DMS53 treated with DMSO at 0.1 percent for 48 hours (cell line): ENCODE data around the gene BATF2.
"Not testable (repeated sequence)": the region's sequence is repeated elsewhere in the genome, so short reads cannot be mapped to it uniquely, and the experiment has no call there.

Source experiments
- DNase-seq: peaks from one replicate; lab custom pipeline; 2025; ENCODE audit not compliant: unreplicated experiment; lab: John Stamatoyannopoulos, UW

BATF2 gene, protein sequence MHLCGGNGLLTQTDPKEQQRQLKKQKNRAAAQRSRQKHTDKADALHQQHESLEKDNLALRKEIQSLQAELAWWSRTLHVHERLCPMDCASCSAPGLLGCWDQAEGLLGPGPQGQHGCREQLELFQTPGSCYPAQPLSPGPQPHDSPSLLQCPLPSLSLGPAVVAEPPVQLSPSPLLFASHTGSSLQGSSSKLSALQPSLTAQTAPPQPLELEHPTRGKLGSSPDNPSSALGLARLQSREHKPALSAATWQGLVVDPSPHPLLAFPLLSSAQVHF

DNA sequence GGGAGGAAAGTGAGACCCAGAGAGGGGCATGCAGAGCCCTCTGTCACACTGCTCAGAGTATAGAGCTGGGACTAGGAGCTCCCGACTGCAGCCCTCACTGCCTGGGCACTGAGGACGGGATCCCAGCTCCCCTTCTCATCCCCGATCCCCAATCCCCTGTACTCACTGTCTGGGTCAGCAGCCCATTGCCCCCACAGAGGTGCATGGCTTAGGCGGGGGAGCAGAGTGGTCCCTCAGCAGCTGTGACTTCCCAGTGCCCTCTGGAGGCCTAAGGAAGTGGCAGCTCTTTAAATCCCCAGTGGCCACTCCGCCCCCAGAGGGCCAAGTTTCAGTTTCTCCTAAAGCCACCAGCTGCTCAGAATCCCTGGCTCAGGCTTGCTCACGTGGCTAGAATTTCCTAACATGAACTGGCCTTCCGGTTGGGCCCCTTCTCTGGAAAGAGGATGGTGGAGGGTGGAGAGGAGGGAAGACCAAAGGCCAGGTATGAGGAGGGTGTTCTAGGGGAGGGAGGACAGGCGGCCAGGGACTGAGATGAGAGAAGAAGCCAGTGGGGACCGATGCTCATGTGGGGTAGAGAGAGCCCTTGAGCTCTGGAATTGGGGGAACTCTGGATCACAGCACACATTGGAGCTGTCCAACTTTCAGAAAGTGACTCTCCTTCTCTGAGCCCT, at the start of gene BATF2:
TSS of gene BATF2 (minus strand) at position 262 of the 671 bp plus-strand sequence. CDS start at position 205, 57 bp downstream.
- DNase-seq, result peak; percentile 78

DNA sequence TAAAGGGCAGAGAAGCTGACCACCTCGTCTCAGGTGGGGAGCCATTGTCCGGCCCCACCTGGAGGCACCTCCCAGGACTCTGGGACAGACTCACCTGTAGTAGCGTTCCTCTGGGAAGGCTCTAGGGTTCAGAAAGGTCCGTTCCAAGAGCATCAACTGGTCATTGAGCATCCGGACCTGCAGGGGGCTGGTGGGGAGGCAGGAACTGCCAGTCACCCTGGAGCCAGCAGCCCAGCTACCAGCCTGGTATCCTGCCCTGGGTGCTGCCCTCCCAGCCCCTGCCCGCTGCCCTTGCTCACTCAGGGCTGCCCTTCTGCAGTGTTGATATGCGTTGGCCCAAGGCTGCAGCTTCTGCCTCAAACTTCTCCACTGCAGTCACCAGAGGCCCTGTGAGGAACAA, 49.0 kb upstream of the BATF2 start:
- DNase-seq, result no peak

DNA sequence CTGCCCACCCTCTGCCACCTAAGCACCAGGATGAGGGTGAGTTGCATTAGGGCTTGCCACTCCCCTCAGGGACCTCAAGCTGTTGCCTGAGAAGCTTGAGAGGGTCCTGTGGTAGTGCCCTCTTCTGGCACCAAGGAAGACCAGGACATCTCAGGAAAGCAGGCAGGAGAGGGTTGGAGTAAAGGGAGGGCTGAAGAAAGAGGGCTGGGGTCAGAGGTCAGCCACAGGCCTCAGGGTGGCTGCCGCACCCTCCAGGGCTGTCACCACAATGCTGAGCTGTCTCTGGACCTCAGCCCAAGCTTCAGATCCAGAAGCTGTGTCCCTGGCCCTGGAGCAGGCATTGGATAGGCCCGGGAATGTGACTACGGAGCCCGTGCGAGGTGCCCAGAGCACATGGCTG, 48.3 kb upstream of the BATF2 start:
- no peak for DNase-seq

DNA sequence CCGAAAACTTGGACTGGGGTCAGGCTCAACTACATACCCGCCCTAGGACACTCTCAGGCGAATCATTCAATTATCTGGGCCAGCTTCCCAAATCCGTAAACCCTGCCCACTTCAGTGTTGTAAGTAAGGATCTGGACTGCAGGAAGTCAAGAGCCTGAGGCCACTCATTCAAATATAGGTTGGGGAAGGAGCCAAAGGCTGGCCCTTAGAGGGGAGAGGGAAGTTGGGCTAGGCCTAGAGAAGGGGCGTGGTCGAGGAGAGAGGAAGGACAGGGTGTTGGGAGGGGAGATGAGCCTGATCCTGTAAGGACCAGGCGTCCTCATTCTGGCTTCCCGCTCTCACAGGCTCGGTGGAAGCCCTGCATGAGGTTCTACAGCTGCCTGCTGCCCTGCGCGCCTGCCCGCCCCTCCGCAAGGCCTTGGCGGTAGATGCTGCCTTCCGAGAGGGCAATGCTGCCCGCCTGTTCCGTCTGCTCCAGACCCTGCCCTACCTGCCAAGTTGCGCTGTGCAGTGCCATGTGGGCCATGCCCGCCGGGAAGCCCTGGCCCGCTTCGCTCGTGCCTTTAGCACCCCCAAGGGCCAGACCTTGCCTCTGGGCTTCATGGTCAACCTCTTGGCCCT, 47.2 kb upstream of the BATF2 start:
- DNase-seq, result no peak

DNA sequence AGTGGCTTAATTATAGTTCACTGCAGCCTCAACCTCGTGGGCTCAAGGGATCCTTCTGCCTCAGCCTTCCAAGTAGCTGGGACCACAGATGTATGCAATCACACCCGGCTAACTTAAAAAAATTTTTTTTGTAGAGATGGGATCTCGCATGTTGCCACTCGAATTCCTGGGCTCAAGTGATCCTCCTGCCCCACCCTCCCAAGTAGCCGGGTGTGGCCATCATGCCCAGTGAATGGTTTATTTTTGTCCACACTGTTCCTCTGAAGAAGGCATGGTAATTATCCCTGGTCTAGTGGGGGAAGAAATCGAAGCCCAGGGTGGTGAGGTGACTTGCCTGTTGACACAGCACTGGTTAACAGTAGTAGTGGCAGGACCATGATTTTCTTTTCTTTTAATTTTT, 46.1 kb upstream of the BATF2 start:
- no peak for DNase-seq

DNA sequence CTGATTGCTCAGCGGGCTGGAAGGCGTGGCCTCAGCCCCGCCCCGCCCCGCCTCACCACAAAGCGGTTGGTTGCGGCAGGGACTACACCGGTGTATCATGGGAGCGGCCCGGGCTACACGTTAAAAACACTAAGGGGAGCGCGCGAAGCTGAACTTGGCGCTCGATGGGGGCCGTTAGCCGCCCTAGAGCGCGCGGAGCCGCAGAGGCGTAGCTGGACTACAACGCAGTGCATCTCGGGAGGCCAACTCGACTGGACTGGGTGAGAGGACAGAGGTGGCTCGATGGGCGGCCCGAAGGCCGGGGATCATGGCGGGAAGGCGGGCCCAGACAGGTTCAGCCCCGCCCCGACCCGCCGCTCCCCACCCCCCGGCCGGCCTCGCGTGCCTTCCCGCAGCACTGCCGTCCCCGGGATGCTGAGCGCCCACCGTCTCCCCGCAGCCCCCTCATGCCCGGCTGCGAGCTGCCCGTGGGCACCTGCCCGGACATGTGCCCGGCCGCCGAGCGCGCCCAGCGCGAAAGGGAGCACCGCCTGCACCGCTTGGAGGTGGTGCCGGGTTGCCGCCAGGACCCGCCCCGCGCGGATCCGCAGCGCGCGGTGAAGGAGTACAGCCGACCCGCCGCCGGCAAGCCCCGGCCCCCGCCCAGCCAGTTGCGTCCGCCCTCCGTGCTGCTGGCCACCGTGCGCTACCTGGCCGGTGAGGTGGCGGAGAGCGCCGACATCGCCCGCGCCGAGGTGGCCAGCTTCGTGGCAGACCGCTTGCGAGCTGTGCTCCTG, 44.3 kb upstream of the BATF2 start, which contains the start of gene SAC3D1:
TSS of gene SAC3D1 (plus strand) at position 364 of the 776 bp plus-strand sequence. CDS start at position 447, 83 bp downstream.
- peak; percentile 92 for DNase-seq

DNA sequence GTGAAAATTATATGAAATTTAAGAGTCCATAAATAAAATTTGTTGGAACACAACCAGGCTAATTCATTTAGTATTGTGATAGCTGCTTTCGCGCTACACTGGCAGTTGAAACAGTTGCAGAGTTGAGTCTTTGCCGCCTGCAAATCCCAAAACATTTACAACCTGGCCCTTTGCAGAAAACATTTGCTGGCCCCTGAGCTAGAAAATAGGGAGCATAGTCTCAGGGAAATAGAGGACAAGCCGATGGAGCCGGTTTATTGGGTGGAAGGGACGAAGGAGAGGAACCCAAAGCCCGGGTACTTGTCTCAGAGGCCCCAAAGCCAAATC, 43.7 kb upstream of the BATF2 start:
- no peak for DNase-seq

DNA sequence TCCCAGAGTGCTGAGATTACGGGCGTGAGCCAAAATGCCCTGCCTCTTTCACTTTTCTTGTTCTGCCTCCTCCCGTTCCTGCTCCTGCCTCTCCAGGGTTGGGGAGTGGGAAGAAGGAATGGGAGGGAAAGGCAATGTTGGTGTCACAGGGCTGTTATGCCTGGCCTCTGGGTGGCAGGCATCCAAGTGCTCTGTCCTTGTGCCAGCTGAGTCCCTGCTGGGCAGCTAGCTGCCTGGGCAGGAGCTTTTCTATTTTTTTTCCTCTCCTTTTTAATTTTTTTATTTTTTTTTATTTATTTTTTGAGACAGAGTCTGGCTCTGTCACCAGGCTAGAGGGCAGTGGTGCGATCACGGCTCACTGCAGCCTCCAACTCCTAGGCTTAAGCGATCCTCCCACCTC, 40.2 kb upstream of the BATF2 start:
- DNase-seq, result no peak

DNA sequence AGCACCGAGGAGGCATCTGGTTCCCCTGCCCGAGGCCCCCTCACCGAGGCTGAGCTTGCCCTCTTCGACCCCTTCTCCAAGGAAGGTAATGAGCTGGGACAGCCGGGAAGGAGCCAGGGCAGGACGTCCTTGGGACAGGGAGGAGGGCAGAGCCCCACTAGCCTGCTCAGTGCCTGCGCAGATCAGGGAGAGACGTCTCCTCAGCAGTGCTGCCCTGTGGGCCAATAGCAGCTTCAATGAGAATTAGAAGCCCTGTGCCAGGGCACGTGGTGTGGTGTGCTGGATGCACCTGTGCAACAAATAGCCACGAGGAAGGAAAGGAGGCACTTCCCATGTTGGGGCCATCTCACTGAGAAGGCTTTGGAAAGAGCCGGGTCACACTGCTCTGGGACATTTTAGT, 38.8 kb upstream of the BATF2 start:
- DNase-seq, result no peak

DNA sequence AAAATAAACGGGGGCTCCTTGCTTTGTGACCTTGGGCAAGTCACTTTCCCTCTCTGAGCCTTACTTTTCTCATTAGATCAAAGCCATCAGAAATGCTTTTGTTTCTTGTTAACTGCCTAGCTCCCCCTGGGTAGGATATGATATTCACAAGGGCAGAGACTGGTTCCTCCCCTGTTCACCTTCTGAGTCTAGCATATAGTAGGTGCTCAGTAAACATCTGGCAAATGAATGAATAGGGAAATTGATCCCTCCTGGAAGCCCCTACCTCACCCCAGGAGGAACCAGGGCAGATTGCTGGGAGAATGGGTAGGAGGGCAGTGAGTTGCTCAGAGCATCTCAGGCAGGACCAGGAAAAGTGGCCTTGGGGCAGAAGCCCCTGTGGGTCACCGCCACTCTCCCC, 37.7 kb upstream of the BATF2 start:
- DNase-seq, result no peak

DNA sequence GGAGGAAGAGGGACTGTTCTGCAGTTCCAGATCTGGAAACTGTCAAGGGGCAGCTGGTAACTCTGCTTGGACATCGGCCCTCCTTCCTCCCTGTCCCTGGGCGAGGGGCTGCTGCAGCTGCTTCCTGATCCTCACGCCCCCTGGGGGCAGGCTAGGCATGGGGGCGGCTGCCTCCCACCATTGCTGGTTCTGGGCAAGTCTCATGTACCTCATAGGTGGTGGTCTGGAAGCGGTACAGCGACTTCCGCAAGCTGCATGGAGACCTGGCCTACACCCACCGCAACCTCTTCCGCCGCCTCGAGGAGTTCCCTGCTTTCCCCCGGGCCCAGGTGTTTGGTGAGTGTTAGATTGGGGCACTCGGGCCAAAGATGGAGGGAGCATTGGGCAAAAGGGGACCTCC, 35.4 kb upstream of the BATF2 start:
- no peak for DNase-seq

DNA sequence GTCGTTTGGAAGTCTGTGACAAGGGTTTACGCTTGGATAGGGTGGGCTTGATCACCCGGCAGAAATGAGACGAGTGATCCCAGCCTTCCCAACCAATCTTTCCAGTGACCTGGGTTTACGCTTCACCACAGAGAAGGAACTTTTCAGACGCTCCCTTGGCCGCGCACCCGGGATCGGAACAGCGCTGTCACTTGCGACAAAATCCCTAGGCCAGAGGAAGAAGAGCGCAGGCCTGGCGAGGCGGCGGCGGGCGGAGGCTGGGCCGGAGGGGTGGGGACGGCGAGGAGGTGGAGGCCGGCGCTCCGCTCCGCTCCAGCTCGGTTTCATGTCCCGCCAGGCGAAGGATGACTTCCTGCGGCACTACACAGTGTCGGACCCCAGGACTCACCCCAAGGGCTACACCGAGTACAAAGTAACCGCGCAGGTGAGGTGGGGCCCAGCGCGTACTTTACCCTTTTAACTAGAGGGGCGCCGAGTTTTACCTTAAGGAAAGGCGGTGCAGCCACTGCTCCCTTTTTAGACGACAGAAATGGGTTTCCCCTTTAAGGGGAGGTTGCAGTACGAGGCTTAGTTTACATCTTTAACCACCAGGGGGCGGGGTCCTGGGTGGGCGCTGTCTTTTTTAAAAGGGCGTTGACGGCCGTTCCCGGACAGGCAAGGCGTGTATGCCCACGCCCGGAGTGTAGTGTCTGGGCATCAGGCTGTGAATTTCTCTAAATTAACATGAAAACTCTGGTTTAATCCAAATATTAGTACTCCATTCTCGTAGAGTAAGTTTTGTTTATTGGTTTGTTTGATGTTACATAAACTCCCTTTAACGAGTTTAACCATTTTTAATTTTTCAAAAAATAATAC, 30.7 kb upstream of the BATF2 start, which contains the start of gene SNX15:
TSS of gene SNX15 (plus strand) at position 227 of the 855 bp plus-strand sequence. CDS start at position 326, 99 bp downstream.
- peak; percentile 95 for DNase-seq

DNA sequence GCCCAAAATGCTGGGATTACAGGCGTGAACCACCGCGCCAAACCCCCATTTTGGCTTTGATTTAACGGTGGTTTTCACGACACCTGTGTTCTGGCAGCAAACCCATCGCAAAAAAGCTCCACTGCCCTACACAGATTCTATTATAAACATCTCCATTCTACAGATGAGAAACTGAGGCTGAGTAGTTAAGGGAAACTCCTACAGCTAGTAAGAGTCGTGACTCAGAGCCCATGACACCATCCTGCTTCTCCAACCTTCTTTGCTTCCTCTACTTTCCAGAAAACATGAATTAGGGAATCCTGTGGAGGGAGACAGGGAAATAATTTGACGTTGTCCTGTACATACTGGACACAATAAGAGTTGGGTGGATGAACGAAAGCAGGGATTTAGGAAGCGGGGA, 30.0 kb upstream of the BATF2 start:
- peak; percentile 56 for DNase-seq

DNA sequence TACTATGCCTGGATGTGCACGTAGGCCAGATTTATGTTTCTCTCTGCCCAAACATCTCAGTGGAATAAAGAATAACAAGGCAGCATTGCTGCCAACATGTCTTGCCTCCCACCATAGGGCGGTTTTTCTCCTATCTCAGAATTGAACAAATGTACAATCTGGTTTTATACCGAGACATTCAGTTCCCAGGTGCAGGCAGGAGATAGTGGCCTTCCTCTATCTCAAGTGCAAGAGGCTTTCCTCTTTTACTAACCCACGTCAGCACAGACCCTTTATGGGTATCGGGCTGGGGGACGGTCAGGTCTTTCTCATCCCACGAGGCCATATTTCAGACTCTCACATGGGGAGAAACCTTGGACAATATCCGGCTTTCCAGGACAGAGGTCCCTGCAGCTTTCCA, 26.7 kb upstream of the BATF2 start:
- DNase-seq, result not testable (repeated sequence)

DNA sequence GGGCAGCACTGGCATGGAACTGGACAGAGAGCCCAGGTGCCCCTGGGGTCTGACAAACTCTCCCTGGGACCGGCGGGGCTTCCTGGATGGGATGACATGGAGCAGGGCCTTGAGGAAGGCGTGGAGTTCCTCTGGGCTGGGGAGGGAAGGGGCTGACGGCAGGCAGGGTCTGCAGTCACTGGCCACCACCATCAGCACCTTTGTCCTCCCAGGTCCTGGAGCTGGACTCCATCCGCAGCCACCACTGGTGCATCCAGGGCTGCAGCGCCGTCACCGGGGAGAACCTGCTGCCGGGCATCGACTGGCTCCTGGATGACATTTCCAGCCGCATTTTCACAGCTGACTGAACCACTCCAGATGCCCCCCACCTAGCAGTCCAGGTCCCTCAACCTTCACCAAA, 24.7 kb upstream of the BATF2 start:
- no peak for DNase-seq

DNA sequence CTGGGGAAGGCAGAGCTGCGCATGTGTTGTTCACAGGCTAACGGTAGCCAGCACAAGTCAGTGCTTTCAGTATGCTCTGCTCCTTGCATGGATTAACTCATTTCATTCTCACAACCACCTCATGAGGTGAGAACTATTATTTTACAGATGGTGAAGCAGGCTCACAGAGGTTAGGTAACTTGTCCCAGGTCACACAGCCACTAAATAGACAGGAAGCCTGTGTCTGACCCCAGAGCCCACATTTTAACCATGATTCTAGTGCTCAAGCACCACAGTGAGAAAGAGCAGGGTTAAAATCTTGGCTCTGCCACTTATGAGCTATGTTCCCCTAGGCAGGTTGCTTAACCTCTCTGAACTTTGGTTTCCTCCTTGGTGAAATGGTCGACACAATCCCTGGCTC, 24.2 kb upstream of the BATF2 start:
- no peak for DNase-seq

DNA sequence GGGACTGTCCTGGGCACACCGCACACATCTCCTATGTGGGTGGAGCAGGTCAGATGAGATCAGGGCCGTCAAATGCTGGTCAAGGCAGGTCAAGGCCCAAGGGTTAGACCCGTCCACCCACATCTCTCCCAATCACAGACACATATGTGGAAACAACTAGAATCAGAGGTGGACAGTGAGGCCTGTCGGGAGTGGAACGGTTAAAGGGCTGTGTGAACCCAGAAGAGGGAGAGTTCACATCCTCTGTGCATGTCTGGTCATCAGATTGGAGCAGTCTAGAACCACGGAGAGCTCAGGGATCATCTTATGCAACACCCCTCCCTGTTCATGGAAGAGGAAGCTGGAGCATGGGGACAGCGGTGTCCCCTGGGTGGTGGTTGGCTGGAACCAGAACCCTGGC, 23.1 kb upstream of the BATF2 start:
- no peak for DNase-seq

DNA sequence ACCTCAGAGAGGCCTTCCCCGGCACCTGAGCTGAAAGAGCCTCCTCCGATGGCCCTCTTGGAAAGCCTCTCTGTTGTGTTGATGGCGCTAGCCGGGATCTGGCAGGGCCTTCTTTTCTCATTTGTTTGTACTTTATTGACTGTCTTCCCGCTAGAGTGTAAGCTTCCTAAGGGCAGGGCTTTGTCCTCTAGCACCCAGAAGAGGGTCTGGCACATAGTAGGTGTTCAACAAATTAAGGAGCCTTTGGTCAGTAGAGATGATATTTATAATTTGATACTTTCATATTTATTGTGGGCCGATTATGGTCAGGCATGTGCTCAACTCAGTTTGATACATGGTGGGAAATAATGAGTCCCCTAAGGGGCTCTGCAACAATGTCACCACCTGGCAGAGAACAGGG, 21.2 kb upstream of the BATF2 start:
- no peak for DNase-seq

DNA sequence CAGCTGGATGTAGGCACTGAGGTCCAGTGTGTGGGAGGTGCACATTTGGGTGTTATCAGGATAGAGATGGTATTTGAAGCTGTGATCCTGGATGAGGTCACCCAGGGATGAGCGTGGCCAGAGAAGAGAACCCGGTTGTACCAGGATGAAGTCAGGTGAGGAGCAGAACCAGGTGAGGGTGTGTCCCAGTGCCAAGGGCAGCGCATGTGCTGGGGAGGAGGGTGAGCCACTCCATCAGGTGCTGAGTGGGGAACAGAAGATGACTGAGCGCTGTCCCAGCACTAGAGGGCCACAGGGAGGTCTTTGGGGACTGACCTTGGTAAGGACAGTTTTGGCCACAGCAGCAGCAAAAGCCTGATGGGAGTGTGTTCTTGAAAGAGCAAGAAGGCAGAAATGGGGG, 19.9 kb upstream of the BATF2 start:
- no peak for DNase-seq

DNA sequence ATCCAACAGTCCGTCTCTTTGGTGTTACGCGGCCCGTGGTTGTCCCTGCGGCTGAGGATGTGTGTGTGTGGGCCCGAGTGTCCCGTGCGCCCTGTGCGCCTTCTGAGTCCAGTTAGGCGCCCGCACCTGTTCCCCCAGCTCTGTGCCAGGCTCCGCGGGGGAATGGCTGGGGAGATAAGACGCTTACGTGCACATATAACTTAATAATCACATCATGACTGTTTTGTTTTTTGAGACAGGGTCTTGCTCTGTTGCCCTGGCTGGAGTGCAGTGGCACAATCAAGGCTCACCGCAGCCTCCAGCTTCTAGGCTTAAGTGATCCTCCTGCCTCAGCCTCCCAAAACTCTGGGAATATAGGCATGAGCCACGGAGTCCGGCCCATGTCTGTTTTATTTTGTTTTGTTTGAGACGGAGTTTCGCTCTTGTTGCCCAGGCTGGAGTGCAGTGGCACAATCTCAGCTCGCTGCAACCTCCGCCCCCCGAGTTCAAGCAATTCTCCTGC, 18.0 kb upstream of the BATF2 start:
- no peak for DNase-seq
